Skeletal muscle satellite cell (primary cell): ENCODE results near the gene LTB.
"Not testable (repeated sequence)": the region's sequence is repeated elsewhere in the genome, so short reads cannot be mapped to it uniquely, and the experiment has no call there.

Experiments used
- H3K27me3 ChIP-seq: 2 replicates; pipeline ENCODE4 v1.7.0; 2013; ENCODE audit warnings: low read length; ENCODE audit not compliant: control insufficient read depth, insufficient read depth
- H3K36me3 ChIP-seq: 2 replicates; pipeline ENCODE4 v1.7.0; 2013; ENCODE audit warnings: mild to moderate bottlenecking, control low read depth, low read length; ENCODE audit not compliant: insufficient read depth
- H3K4me1 ChIP-seq: 2 replicates; pipeline ENCODE4 v1.7.0; 2013; ENCODE audit warnings: low read length; ENCODE audit not compliant: control insufficient read depth, insufficient read depth
- H3K4me2 ChIP-seq: 2 replicates; pipeline ENCODE4 v1.7.0; 2013; ENCODE audit warnings: mild to moderate bottlenecking, low read length
- H3K4me3 ChIP-seq: 2 replicates; pipeline ENCODE4 v1.7.0; 2013; ENCODE audit warnings: low read length
- H3K9ac ChIP-seq: 2 replicates; pipeline ENCODE4 v1.7.0; 2013; ENCODE audit warnings: mild to moderate bottlenecking, low read depth, low read length, moderate library complexity
- H3K9me3 ChIP-seq: replicated peaks from 2 replicates; pipeline ENCODE4 v1.7.0; 2013; ENCODE audit warnings: mild to moderate bottlenecking, control low read depth, low read length

The LTB gene

GRCh38 chr6:31592396-31592771 lies 10.2 kb upstream of the LTB start:
- Histone ChIP-seq H3K4me1 (peaks cover 4% of the 10 kb centered on the region), H3K4me3 (no peak overlapping the region), H3K4me2 (no peak overlapping the region), H3K9ac (no peak overlapping the region), H3K36me3 (no peaks in the 10 kb centered on the region), H3K27me3 (no peaks in the 10 kb centered on the region), H3K9me3 (no peaks in the 10 kb centered on the region)

- not testable (repeated sequence) for H3K9me3 ChIP-seq, H3K27me3 ChIP-seq, H3K4me1 ChIP-seq
Measured at GRCh38 chr6:31590691-31591090, 8.5 kb upstream of the LTB start.

GRCh38 chr6:31588871-31589650 lies 6.8 kb upstream of the LTB start:
- Histone ChIP-seq H3K36me3 (no peaks in the 10 kb centered on the region), H3K27me3 (no peaks in the 10 kb centered on the region), H3K4me2 (no peak overlapping the region), H3K9me3 (no peaks in the 10 kb centered on the region), H3K9ac (no peak overlapping the region), H3K4me3 (no peak overlapping the region), H3K4me1 (peaks cover 4% of the 10 kb centered on the region)

More at GRCh38 chr6:31590691-31591090, 8.5 kb upstream of the LTB start:
- H3K36me3 ChIP-seq, H3K4me3 ChIP-seq, H3K9ac ChIP-seq, H3K4me2 ChIP-seq: not testable (repeated sequence)

DNA sequence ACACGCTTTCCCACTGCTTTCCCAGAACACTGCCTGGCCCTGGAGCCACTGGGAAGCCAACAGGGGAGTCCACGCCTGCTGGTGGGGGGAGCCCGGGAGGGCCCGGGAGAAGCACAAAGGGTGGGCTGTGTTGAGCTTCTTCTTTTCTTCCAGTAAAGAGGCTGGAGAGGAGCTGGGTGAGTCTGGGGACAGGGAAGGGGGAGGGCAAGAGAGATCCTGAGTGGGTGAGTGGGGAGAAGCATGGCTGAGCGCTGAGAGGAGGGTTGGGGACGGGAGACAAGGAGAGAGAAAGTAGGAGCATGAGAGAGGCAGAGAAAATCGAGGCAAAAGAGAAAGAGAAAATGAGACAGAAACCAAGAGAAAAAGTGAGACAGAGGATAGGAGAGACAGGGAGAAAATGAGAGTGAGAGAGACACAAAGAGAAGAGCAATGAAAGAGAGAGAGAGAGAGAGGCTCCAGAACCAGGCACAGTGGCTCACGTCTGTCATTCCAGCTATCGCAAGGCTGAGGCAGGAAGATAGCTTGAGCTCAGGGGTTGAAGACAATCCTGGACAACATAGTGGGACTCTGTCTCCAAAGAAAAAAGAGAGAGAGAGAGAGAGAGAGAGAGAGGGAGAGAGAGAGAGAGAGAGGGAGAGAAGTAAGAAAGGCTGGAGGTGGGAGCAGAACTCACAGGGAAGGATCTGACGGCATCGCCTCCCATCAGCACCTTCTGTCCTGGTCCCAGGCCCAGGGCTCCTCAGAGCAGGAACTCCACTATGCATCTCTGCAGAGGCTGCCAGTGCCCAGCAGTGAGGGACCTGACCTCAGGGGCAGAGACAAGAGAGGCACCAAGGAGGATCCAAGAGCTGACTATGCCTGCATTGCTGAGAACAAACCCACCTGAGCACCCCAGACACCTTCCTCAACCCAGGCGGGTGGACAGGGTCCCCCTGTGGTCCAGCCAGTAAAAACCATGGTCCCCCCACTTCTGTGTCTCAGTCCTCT lies 5.9 kb upstream of the LTB start:
- H3K9ac ChIP-seq = no peak overlapping the region
- no peak overlapping the region for H3K4me3 ChIP-seq
- no peak overlapping the region for H3K4me2 ChIP-seq
- H3K36me3 ChIP-seq = no peaks in the 10 kb centered on the region
- H3K9me3 ChIP-seq = no peaks in the 10 kb centered on the region
- H3K4me1 ChIP-seq = peaks cover 4% of the 10 kb centered on the region
- no peaks in the 10 kb centered on the region for H3K27me3 ChIP-seq

- H3K36me3 ChIP-seq = no peaks in the 10 kb centered on the region
- peaks cover 7% of the 10 kb centered on the region for H3K4me1 ChIP-seq
- H3K4me2 ChIP-seq = no peak overlapping the region
- no peak overlapping the region for H3K9ac ChIP-seq
- no peaks in the 10 kb centered on the region for H3K9me3 ChIP-seq
- H3K4me3 ChIP-seq = no peak overlapping the region
- H3K27me3 ChIP-seq = no peaks in the 10 kb centered on the region
Measured at GRCh38 chr6:31586599-31587281, 4.5 kb upstream of the LTB start.

DNA sequence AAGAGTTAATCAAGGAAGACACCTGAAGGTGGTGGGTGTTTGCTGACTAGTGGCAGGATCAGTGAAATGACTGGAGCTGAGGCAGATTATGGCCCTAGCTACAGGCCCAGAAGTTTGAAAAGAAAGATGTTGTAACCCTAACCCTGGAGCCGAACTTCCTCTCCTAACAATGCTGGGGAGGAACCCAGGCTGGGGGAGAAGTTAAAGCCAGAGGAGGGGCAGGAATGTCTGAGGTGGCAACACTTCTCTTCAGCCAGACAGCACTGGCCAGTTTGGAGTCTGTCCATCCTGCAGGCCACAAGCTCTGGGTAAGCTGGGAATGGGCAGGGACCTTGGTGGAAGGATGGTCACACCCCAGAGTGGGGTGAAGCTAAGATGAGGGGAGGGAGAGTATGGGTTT lies 3.8 kb upstream of the LTB start, which contains the start of gene LST1:
Gene LST1, plus strand, starts transcription at position 270 of the 400 bp plus-strand sequence. CDS start 1,023 bp downstream, outside the sequence.
- Histone ChIP-seq H3K9me3 (no peaks in the 10 kb centered on the region), H3K4me2 (no peak within 1 kb of the TSS), H3K4me1 (peaks cover 12% of the 10 kb centered on the region), H3K27me3 (no peaks in the 10 kb centered on the region), H3K9ac (no peak within 1 kb of the TSS), H3K4me3 (no peak within 1 kb of the TSS), H3K36me3 (no peaks in the 10 kb centered on the region)

DNA sequence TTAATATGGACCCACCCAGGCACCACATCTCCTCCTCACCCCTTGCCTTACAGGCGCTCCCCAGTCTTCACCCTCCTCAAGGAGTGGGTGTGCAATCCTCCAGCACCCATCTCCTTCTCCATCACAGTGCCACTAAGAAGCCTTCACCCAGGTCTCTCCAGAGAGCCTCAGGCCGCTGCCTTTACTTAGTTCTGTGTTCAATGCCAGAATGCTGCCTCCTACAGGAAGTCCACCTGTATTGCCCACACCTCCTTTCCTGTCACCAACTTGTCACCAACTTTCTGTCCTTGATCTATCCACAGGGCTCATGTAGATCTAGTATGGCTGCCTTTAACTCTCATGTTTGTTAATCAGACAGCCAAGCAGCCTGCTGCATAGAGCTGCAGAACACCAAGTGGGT lies 3.3 kb upstream of the LTB start:
- Histone ChIP-seq H3K4me2 (no peak overlapping the region), H3K36me3 (no peaks in the 10 kb centered on the region), H3K9me3 (no peaks in the 10 kb centered on the region), H3K9ac (no peak overlapping the region), H3K27me3 (no peaks in the 10 kb centered on the region), H3K4me3 (no peak overlapping the region), H3K4me1 (peaks cover 12% of the 10 kb centered on the region)

DNA sequence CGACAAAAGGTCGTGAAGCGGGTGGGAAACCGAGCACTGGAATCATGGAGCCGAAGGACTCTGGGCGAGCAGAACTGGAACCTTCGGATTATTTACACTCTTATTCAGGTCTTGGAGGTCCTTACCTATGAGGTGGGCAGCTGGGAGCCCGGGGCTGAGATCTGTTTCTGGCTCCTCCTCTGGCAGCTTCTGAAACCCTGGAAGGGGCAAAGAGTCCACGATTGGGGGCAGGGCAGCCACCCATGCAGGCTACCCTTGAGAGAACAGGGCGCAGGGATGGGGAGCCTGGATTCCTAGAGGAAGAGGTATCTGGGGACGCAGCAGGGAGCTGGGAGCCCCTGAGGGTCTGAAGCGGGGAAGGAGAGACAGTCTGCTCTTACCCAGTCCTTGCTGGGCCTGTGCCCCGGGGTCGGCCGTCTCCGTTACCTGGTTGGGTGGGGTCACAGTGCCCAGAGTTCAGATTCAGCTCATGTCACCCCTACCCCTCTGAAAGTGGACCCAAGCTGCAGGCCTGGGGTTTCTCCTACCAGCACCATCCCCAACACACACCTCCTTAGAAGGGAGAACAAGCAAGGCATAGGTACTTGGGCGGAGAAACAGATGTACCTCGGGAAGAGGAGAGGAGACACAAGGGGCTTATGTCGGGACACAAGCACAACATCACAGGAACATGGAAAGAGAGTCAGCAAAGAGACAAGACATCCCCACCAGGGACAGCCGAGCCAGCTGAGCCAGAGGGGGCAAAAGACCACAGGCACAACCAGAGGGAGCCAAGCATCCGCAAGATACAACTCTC lies 592 bp downstream of the LTB start:
- H3K9me3 ChIP-seq = no peaks in the 10 kb centered on the region
- peak overlapping the region; percentile 86 for H3K4me2 ChIP-seq
- no peaks in the 10 kb centered on the region for H3K36me3 ChIP-seq
- H3K4me1 ChIP-seq = peaks cover 8% of the 10 kb centered on the region
- no peaks in the 10 kb centered on the region for H3K27me3 ChIP-seq
- peak overlapping the region; percentile 77 for H3K9ac ChIP-seq
- peak overlapping the region; percentile 78 for H3K4me3 ChIP-seq

DNA sequence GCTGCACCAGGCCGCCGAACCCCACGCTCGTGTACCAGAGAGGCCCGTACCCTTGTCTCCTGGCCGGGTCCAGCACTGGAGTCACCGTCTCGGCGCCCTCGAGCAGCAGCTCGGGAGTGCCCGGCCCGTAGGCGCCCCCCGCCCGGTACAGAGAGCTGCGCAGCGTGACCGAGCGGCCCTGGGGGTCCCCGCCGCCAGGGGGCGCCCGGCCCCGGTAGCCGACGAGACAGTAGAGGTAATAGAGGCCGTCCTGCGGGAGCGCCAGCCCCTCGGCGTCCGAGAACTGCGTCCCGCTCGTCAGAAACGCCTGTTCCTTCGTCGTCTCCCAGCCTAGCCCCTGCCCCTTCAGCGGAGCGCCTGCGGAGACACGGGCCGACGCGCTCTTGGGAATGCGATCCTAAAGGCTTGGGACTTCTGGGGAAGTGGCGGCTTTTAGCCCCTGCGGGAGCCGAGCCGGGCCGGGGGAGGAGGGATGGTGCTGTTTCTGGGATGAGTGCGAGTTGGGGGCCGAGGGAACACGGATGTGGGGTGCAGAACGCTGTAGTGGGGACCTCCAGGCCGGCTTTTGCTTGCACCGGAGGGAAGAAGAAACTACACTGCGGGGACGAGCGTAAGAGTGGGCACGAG lies 1.3 kb downstream of the LTB start:
- Histone ChIP-seq H3K36me3 (no peaks in the 10 kb centered on the region), H3K9ac (peak overlapping the region; percentile 77), H3K27me3 (peaks cover under 1% of the 10 kb centered on the region), H3K4me2 (peak overlapping the region; percentile 86), H3K9me3 (no peaks in the 10 kb centered on the region), H3K4me1 (peaks cover 8% of the 10 kb centered on the region), H3K4me3 (peak overlapping the region; percentile 78)

DNA sequence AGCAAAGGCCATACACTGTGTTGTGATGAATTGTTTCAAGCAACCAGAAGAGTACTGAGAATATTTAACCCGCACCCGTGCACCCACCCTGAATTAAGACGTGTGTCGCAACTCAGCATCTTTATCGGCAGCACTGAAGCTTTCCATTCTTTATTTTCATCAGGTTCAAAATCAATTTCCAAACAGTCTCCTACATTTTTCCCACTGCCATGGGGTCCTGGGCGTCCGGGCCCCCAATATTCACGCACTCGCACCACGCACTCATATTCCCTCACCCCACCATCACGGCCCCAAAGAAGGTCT lies 1.8 kb downstream of the LTB start:
- no peaks in the 10 kb centered on the region for H3K9me3 ChIP-seq
- peaks cover 5% of the 10 kb centered on the region for H3K27me3 ChIP-seq
- H3K4me2 ChIP-seq = peak overlapping the region; percentile 86
- H3K9ac ChIP-seq = peak overlapping the region; percentile 77
- H3K4me3 ChIP-seq = peak overlapping the region; percentile 78
- no peaks in the 10 kb centered on the region for H3K36me3 ChIP-seq
- H3K4me1 ChIP-seq = peaks cover 9% of the 10 kb centered on the region
